Breast epithelium (tissue), 3 donors: ENCODE data around the gene CAMK2A.

Source experiments
- POLR2A ChIP-seq: fragments of 450-650 bp; IDR thresholded peaks from one replicate; pipeline ENCODE4 v1.6.1; 2016; ENCODE audit warnings: antibody characterized with exemption, mild to moderate bottlenecking, moderate library complexity
- POLR2AphosphoS5 ChIP-seq, 3 donors: sonication (generic); formaldehyde crosslinking; IDR thresholded peaks; one replicate each; pipeline ENCODE4 v1.6.1; 2017; ENCODE audit warnings: antibody characterized with exemption in 3 of 3
- TF ChIP-seq, protein P1 (sequence below), 3 donors: fragments of 450-650 bp; IDR thresholded peaks; one replicate each; pipeline ENCODE4 v1.5.1; 2016 to 2017; ENCODE audit warnings: antibody characterized with exemption in 3 of 3, mild to moderate bottlenecking in 3 of 3, moderate library complexity in 3 of 3

DNA sequence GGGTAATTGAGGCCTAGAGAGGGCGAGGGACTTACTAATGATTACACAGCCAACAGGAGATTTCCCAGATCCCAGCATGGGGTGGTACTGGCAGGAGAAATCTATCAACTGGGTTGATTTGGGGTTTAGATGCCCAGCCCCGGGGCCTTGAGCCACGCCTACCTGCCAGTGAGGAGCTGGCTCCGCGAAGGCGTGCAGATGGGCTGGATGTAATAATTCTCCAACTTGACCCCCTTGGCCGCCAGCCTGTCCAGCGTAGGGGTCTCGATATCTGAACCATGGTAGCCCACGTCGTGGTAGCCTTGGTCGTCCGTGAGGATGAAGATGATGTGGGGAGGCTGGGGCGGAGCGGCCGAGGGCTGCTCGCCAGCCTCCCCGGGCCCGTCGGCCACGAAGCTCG lies 12.3 kb upstream of the CAMK2A start:
- TF ChIP-seq POLR2AphosphoS5 (IDR thresholded peaks at IDR 0.05) (no peak), POLR2A (no peak)
- TF ChIP-seq, protein P1, sequence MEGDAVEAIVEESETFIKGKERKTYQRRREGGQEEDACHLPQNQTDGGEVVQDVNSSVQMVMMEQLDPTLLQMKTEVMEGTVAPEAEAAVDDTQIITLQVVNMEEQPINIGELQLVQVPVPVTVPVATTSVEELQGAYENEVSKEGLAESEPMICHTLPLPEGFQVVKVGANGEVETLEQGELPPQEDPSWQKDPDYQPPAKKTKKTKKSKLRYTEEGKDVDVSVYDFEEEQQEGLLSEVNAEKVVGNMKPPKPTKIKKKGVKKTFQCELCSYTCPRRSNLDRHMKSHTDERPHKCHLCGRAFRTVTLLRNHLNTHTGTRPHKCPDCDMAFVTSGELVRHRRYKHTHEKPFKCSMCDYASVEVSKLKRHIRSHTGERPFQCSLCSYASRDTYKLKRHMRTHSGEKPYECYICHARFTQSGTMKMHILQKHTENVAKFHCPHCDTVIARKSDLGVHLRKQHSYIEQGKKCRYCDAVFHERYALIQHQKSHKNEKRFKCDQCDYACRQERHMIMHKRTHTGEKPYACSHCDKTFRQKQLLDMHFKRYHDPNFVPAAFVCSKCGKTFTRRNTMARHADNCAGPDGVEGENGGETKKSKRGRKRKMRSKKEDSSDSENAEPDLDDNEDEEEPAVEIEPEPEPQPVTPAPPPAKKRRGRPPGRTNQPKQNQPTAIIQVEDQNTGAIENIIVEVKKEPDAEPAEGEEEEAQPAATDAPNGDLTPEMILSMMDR (IDR thresholded peaks at IDR 0.05), result no peak
